ENCODE results near the gene APMAP. TPM values are rescaled to one million over a fixed set of nuclear protein-coding genes. Genes with fewer than 3 reads are reported as not detected.

APMAP gene
- total and polyA plus RNA-seq, 2 of the 13 experiments (the other 11 are each of a cell fraction or from before 2014, with no cell fraction given), result 168 to 214 TPM

DNA sequence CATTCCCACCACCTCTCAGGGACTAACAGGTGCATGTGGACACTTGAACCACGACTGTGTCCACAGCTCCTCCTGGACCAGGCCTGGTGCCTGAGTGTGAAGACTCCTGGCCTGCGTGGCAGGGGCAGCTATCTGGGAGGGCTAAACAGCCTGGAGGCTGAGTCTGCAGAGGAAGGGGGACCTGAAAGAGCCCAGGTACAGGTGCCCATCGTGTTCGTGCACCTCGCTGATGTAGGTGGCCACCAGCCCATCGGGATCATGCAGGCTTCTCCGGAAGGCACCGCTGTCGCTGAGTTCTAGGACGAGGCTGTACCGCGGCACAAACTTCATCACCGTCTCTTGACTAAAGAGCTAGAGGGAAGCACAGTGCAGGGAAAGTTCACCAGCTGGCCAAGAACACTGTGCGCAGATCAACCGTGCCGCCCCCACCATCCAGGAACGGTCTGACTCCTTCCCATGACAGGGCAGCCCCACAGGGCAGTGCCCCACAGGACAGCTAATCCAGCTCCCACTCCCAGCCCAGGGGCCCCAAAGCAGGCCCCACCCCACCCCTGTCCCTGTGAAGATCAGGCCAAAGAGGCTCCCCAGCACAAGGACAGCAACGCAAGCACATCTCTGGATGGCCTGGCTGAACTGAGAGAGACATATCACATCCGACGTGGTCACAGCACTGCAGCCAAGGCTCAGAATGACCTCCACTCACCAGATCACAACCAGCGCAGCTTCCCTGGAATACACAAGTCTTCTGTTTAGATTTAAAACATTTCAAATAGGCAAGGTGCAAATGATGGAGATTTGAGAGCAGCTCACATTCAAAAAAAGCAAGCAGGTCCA is 28.7 kb downstream of the APMAP start:
- peaks cover 40 to 82% of the 10 kb centered on the region in 2 experiments for H3K36me3 ChIP-seq (replicated peaks in 1 of 2; ENCODE audit: control insufficient read depth in 1 of 2, insufficient read depth in 2 of 2, low read length in 2 of 2)
- no peak overlapping the region for H3K9ac ChIP-seq (ENCODE audit: insufficient read depth, low read depth, low read length)
- CTCF ChIA-PET (ENCODE audit: low intra/inter-chr PET ratio, low total read pairs), result no interaction called here
- no peak overlapping the region for H3K4me3 ChIP-seq (replicated peaks in 1 of 3; ENCODE audit: insufficient read depth in 1 of 3, low read depth in 2 of 3, low read length in 3 of 3)
- TF ChIP-seq AGO2 (optimal IDR thresholded peaks at IDR 0.05; ENCODE audit: low read depth, low read length) (peak; percentile 59), PHF8 (CRISPR knock-in tag; IDR thresholded peaks at IDR 0.05) (no peak)
- POLR2A ChIA-PET, result no interaction called here
- in situ Hi-C loops (cut with HindIII; ENCODE audit: extremely low pct_ligation_motif_present, low pct_unique_long_range_greater_than_20kb), result no loop called here
- no peaks in the 10 kb centered on the region for H3K27me3 ChIP-seq (ENCODE audit: control insufficient read depth in 1 of 2, insufficient read depth in 2 of 2, low read length in 2 of 2)
- DNase-seq (ENCODE audit: low spot score) (no peak), FAIRE-seq (no peak), ATAC-seq (no peak)
- H3K79me2 ChIP-seq (ENCODE audit: insufficient read depth, low read length), result no peaks in the 10 kb centered on the region
- H4K20me1 ChIP-seq (ENCODE audit: insufficient read depth, low read length), result no peaks in the 10 kb centered on the region
- H3K4me2 ChIP-seq (ENCODE audit: low read depth, low read length), result no peak overlapping the region
- BruUV-seq (replicated peaks), result no TSS peak
- H3K9me3 ChIP-seq (ENCODE audit: low read length), result no peaks in the 10 kb centered on the region
- H2AFZ ChIP-seq (ENCODE audit: low read length), result no peak overlapping the region
- intact Hi-C loops (cut with micrococcal nuclease; ENCODE audit: unreplicated experiment), result no loop called here
- no peaks in the 10 kb centered on the region for H3K4me1 ChIP-seq (ENCODE audit: insufficient read depth, low read length)
- WGBS (ENCODE audit: low lambda C conversion rate), result 97% methylated on average over 20 of the region's 21 CpGs
- H3K27ac ChIP-seq (ENCODE audit: extremely low read length, insufficient read depth, low read length), result no peak overlapping the region

DNA sequence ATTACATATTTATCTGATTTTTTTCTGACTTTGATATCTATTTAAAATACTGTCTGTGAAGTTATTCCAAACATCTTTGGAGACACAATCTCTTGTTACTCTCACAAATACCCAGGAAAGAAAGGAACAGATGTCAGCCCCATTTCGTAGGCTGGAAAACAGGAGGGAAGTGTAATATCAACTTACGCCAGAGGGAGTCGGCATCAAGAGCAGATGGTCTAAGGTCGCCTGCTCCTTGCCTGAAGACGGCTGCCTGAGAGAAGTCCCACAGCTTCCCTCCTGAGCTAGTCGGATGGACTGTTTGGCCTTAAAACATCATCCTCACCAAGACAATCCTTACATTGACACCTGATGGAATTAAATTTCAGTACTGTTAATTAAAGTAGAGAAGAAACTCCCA is 30.0 kb downstream of the APMAP start:
- Histone ChIP-seq H3K36me3 (replicated peaks in 1 of 2; ENCODE audit: control insufficient read depth in 1 of 2, insufficient read depth in 2 of 2, low read length in 2 of 2) (peaks cover 40 to 73% of the 10 kb centered on the region in 2 experiments), H2AFZ (ENCODE audit: low read length) (no peak overlapping the region), H3K9ac (ENCODE audit: insufficient read depth, low read depth, low read length) (no peak overlapping the region), H3K79me2 (ENCODE audit: insufficient read depth, low read length) (no peaks in the 10 kb centered on the region), H3K9me3 (ENCODE audit: low read length) (no peaks in the 10 kb centered on the region), H4K20me1 (ENCODE audit: insufficient read depth, low read length) (no peaks in the 10 kb centered on the region), H3K27ac (ENCODE audit: extremely low read length, insufficient read depth, low read length) (no peak overlapping the region), H3K4me1 (ENCODE audit: insufficient read depth, low read length) (no peaks in the 10 kb centered on the region), H3K4me2 (ENCODE audit: low read depth, low read length) (no peak overlapping the region), H3K4me3 (replicated peaks in 1 of 3; ENCODE audit: insufficient read depth in 1 of 3, low read depth in 2 of 3, low read length in 3 of 3) (no peak overlapping the region), H3K27me3 (ENCODE audit: control insufficient read depth in 1 of 2, insufficient read depth in 2 of 2, low read length in 2 of 2) (no peaks in the 10 kb centered on the region)
- DNase-seq (ENCODE audit: low spot score), result no peak
- no peak for TF ChIP-seq ZNF496 (CRISPR knock-in tag; IDR thresholded peaks at IDR 0.05; ENCODE audit: insufficient replicate concordance)
- TF ChIP-seq HNRNPK (IDR thresholded peaks at IDR 0.05; ENCODE audit: low read depth, low read length, poor library complexity, severe bottlenecking), result no peak
- ATAC-seq, result no peak
- no TSS peak for BruUV-seq (replicated peaks)
- 98% methylated on average over 6 of the region's 6 CpGs for WGBS (ENCODE audit: low lambda C conversion rate)
- POLR2A ChIA-PET, result no interaction called here
- CTCF ChIA-PET (ENCODE audit: low intra/inter-chr PET ratio, low total read pairs), result no interaction called here
- FAIRE-seq, result no peak
- intact Hi-C loops (cut with micrococcal nuclease; ENCODE audit: unreplicated experiment), result no loop called here
- in situ Hi-C loops (cut with HindIII; ENCODE audit: extremely low pct_ligation_motif_present, low pct_unique_long_range_greater_than_20kb), result no loop called here

All from HepG2 (cell line).